SU-DHL-6 (cell line): ENCODE results near the gene LACRT.

Experiments used
- H2AFZ ChIP-seq: fragments of 200-600 bp; sonication (generic); 2 replicates; pipeline ENCODE4 v1.6.1; 2014; ENCODE audit warnings: low read depth, mild to moderate bottlenecking, moderate library complexity, mixed read lengths, antibody characterized with exemption, low read length; ENCODE audit not compliant: severe bottlenecking
- H3F3A ChIP-seq: fragments of 200-600 bp; shearing (Covaris generic); 2 replicates; pipeline ENCODE4 v1.6.0; 2016; ENCODE audit warnings: antibody characterized with exemption, mild to moderate bottlenecking; ENCODE audit not compliant: insufficient read depth
- H3K27ac ChIP-seq: fragments of 200-600 bp; sonication (generic); 2 replicates; pipeline ENCODE4 v1.5.1; 2016; ENCODE audit warnings: low read depth, mild to moderate bottlenecking, low read length, moderate library complexity, mixed read lengths
- H3K27me3 ChIP-seq: fragments of 200-600 bp; sonication (generic), shearing (Covaris generic); 2 replicates; pipeline ENCODE4 v1.6.0; 2014; ENCODE audit warnings: mild to moderate bottlenecking, low read length
- H3K36me3 ChIP-seq: fragments of 200-600 bp; sonication (generic); 2 replicates; pipeline ENCODE4 v1.6.1; 2014; ENCODE audit warnings: mild to moderate bottlenecking, low read length, mixed read lengths
- H3K4me2 ChIP-seq: fragments of 300-600, 200-600 bp; shearing (Covaris generic), sonication (generic); 2 replicates; pipeline ENCODE4 v1.6.0; 2014; ENCODE audit warnings: low read length, low read depth, mild to moderate bottlenecking; ENCODE audit not compliant: poor library complexity, severe bottlenecking
- H3K4me3 ChIP-seq: fragments of 200-600 bp; sonication (generic); 2 replicates; pipeline ENCODE4 v1.5.1; 2014; ENCODE audit warnings: antibody characterized with exemption, low read length, mild to moderate bottlenecking, mixed read lengths; ENCODE audit not compliant: insufficient read depth, poor library complexity, severe bottlenecking
- H3K79me2 ChIP-seq: fragments of 200-600 bp; sonication (generic); 2 replicates; pipeline ENCODE4 v1.6.1; 2014; ENCODE audit warnings: mild to moderate bottlenecking, low read length, moderate library complexity; ENCODE audit not compliant: insufficient read depth
- H3K9ac ChIP-seq: fragments of 200-600 bp; sonication (generic); 2 replicates; pipeline ENCODE4 v1.7.0; 2014; ENCODE audit warnings: mild to moderate bottlenecking, low read length
- H3K9me2 ChIP-seq: fragments of 200-600 bp; sonication (generic); replicated peaks from 2 replicates; pipeline ENCODE4 v1.6.1; 2014; ENCODE audit warnings: low read length; ENCODE audit not compliant: insufficient read depth
- H3K9me3 ChIP-seq: fragments of 200-600 bp; sonication (generic); 2 replicates; pipeline ENCODE4 v1.6.1; 2014; ENCODE audit warnings: low read length, mixed read lengths; ENCODE audit not compliant: insufficient read depth
- H4K20me1 ChIP-seq: fragments of 200-600 bp; sonication (generic); 2 replicates; pipeline ENCODE4 v1.6.1; 2014; ENCODE audit warnings: low read depth, mild to moderate bottlenecking, antibody characterized with exemption, low read length, moderate library complexity, mixed read lengths
- EZH2phosphoT487 ChIP-seq: fragments of 200-600 bp; sonication (generic), shearing (Covaris generic); conservative IDR thresholded peaks from 2 replicates; pipeline ENCODE4 v1.6.1; 2018; ENCODE audit warnings: mild to moderate bottlenecking, antibody characterized with exemption, low read length, moderate library complexity, mixed read lengths
- TF ChIP-seq, protein P1 (sequence below): fragments of 200-600 bp; sonication (generic); IDR thresholded peaks from one replicate; pipeline ENCODE4 v1.5.1; 2017; ENCODE audit warnings: antibody characterized with exemption, mild to moderate bottlenecking, low read length, moderate library complexity; ENCODE audit not compliant: insufficient read depth, poor library complexity, severe bottlenecking

Gene LACRT

DNA sequence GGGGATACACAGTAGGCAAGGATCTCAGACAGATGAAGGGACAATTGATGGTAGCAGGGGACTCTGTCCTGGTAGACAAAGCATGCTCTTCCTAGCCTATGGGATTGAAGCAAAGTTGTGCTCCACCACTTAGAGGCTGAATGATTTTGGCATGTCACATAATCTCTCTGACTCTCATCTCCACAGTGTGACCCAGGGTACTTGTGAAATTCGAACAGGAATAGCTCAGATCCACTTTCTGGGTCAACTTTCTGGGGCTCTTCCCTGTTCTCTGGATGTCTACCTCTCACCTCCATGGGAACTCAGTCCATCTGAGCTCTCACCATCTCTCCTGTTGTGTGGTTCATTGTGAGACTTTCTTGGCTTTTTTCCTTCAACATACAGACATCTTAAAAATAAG lies 15.1 kb upstream of the LACRT start:
- Histone ChIP-seq H2AFZ (no peak overlapping the region), H3K79me2 (no peaks in the 10 kb centered on the region), H4K20me1 (no peaks in the 10 kb centered on the region), H3K9me2 (no peaks in the 10 kb centered on the region), H3K27me3 (no peaks in the 10 kb centered on the region), H3K27ac (no peak overlapping the region), H3F3A (no peaks in the 10 kb centered on the region), H3K9ac (no peak overlapping the region), H3K4me3 (no peak overlapping the region), H3K4me2 (no peak overlapping the region), H3K9me3 (no peaks in the 10 kb centered on the region), H3K36me3 (no peaks in the 10 kb centered on the region)
- TF ChIP-seq, protein P1, sequence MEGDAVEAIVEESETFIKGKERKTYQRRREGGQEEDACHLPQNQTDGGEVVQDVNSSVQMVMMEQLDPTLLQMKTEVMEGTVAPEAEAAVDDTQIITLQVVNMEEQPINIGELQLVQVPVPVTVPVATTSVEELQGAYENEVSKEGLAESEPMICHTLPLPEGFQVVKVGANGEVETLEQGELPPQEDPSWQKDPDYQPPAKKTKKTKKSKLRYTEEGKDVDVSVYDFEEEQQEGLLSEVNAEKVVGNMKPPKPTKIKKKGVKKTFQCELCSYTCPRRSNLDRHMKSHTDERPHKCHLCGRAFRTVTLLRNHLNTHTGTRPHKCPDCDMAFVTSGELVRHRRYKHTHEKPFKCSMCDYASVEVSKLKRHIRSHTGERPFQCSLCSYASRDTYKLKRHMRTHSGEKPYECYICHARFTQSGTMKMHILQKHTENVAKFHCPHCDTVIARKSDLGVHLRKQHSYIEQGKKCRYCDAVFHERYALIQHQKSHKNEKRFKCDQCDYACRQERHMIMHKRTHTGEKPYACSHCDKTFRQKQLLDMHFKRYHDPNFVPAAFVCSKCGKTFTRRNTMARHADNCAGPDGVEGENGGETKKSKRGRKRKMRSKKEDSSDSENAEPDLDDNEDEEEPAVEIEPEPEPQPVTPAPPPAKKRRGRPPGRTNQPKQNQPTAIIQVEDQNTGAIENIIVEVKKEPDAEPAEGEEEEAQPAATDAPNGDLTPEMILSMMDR: no peak
- TF ChIP-seq EZH2phosphoT487: no peak

DNA sequence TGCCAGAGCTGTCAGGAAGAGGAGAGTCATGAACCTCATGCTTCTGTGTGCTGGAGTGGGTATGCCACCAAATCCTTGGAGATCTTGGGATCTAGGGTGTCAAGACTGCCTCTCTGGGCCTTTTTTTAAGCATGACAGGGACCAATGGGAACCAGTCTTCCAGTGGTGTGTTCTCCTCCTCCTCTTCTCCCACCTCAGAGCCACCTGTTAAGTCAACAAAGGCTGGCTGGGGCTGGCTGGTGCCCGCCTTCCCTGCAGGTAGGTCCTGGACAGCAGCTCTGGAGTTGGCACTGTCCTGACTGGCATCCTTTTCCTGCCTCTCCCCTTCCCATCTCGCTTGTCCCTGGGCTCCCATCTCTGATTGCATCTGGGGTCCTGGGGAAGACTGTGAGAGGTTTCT lies 13.6 kb upstream of the LACRT start, which contains the start of gene DCD:
Gene DCD (minus strand): TSS at position 101 of the 400 bp plus-strand sequence. CDS start 62 bp downstream, at position 39.
- H3K36me3 ChIP-seq: no peaks in the 10 kb centered on the region
- no peaks in the 10 kb centered on the region for H3K9me3 ChIP-seq

DNA sequence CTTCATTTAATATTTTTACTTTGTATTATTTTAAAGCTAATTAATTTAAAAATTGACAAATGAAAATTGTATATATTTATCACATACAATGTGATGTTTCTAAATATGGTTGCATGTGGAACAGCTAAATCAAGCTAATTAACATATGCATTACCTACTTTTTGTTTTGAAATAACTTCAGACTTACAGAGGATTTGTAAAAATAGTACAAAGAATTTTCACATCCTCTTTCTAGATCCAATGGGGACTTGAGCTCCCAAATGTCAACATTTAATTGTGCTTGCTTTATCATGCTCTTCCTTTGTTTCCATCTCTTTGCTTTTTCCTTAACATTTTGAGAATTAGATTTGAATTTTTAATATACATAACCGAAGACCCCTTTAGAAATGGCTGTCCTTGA lies 6.9 kb upstream of the LACRT start:
- H3K79me2 ChIP-seq: no peaks in the 10 kb centered on the region
- no peaks in the 10 kb centered on the region for H4K20me1 ChIP-seq
- no peaks in the 10 kb centered on the region for H3K9me2 ChIP-seq
- H2AFZ ChIP-seq: no peak overlapping the region
- no peak overlapping the region for H3K4me3 ChIP-seq
- no peaks in the 10 kb centered on the region for H3K9me3 ChIP-seq
- H3K36me3 ChIP-seq: no peaks in the 10 kb centered on the region
- no peaks in the 10 kb centered on the region for H3F3A ChIP-seq
- no peak overlapping the region for H3K4me2 ChIP-seq
- TF ChIP-seq EZH2phosphoT487: no peak
- TF ChIP-seq, protein P1: no peak
- no peaks in the 10 kb centered on the region for H3K27me3 ChIP-seq
- no peak overlapping the region for H3K9ac ChIP-seq
- H3K27ac ChIP-seq: no peak overlapping the region

More for the DNA sequence above, 13.6 kb upstream of the LACRT start, which contains the start of gene DCD:
- Histone ChIP-seq H3K9ac (no peak within 1 kb of the TSS), H3K27ac (no peak within 1 kb of the TSS), H3K4me2 (no peak within 1 kb of the TSS), H3F3A (no peaks in the 10 kb centered on the region), H3K9me2 (no peaks in the 10 kb centered on the region), H2AFZ (no peak within 1 kb of the TSS), H3K27me3 (no peaks in the 10 kb centered on the region), H4K20me1 (no peaks in the 10 kb centered on the region), H3K79me2 (no peaks in the 10 kb centered on the region), H3K4me3 (no peak within 1 kb of the TSS)
- TF ChIP-seq, protein P1: no peak
- no peak for TF ChIP-seq EZH2phosphoT487
